Right forelimb (tissue), 1 donor: ENCODE measurements around the gene CD40.

ENCODE experiments used
- DNase-seq: peaks from one replicate; pipeline ENCODE4 v3.0.0-alpha.2; 2018

CD40 gene

DNA sequence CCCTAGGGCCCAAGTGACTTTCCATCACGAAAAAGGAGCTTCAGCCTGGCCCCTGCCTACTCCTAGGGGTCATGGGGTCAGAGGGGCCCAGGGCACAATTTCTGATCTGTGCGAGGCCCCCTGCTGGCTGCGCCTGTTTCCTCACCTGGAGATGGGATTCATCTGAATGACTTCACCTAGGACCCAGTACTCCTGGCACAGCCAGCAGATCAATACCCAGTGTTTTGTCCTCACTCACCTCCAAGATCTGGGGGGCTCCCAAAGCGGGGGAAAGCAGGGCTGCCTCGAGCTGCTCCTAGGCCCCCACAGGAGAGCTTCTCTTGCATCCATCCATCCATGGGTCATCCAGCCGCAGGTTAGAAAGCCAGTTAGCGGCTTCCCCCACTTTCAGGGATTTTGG is 33.8 kb downstream of the CD40 start:
- DNase-seq: no peak

DNA sequence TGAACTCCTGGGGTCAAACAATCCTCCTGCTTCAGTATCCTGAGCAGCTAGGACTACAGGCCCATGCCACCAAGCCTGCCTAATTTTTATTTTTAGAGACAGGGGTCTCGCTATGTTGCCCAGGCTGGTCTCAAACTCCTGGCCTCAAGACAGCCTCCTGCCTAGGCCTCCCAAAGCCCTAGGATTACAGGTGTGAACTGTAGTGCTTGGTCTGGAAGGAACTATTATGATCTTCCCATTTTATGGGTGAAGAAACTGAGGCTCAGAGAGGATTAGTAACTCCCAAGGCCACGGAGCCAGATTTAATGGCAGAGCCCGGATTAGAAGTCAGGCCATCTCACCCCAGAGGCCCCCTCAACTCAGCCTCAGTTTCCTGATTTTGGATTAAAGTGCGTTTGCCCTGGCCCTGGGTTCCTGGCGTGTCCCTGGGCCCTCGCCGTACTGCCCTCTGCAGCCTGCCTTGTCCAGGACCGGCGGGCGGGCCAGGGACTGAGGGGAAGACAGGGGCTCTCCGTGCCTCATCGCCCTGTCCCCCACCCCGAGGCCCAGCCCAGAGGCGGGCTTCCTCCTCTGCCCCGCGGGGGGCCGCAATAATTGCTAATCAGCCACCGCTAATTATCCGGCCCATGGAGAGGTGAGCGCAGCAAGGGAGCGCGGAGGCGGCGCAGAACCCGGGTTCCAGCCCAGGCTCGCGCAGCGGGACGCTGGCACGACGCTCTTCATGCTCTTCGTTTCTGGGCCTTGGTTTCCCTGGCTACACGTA is 34.9 kb downstream of the CD40 start:
- no peak for DNase-seq

DNA sequence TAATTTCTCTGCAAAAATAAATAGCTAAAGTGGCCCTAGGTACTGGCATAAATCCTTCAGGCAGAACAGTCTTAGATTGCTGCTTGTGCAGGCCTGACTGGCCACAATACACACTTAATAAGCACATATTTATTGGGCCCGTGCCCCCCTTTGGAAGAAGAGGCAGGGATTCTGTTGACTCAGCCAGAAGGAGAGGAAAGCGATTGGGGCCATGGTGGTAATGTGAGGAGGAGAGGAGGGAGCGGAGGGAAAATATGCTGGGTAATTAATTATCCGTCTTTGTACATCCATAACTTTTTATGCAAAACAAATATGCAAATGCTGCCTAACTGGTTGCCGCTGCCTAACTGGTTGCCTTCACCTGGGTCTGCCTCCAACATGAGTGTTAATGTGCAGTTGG is 36.2 kb downstream of the CD40 start:
- no peak for DNase-seq

DNA sequence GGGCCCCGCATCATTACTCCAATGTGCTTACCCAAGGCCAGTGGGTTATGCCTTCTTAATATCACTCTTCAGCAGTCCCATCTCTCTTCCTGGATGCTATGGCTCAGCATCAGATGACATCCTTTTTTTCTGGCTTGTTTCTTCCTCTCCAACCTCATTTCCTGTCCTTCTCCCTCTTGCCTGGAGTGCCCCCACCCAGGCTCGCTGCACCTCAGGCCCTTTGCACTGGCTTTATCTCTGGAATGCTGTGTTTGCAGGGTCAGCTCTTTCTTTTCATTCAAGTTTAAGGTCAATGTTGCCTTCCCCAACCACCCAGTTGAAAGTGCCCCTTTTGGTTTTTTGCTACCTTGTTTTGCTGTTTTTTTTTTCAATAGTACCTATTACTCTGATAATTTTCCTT is 36.7 kb downstream of the CD40 start:
- no peak for DNase-seq

DNA sequence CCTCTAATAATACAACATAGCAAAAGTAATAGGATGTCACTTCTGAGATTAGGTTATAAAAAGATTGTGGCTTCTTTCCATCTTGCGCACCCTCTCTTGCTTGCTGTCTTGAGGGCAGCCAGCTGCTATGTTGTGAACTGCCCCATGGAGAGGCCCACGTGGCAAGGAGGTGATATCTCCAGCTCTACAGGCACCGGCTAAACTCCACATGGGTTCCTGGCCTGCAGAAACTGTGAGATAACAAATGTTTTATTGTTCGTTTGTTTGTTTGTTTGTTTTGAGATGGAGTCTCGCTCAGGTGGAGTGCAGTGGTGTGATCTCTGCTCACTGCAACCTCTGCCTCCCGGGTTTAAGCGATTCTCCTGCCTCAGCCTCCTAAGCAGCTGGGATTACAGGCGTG is 38.0 kb downstream of the CD40 start:
- DNase-seq: no peak

DNA sequence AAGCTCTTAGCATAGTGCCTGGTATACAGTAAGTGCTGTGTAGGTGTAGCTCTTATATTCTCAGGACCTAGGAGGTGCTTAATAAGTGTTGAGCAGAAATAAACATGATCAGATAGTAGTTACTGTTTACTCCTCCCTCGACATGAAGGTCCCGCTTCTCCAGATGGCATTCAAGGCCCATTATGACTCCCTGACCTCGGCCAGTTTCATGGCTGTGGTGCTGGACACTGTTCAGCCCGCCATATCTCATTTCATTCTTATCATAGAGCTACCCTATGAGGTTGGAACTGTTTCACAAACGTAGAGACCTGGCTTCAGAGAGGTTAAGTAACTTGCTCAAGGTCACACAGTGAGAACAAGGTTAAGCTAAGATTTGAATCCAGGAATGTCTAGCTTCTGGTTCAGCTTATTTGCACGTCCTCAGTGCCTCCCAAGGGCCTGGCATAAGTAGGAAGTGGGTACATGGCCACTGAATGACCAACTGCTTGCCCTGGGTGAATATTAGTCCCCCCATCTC is 39.0 kb downstream of the CD40 start:
- DNase-seq: no peak

DNA sequence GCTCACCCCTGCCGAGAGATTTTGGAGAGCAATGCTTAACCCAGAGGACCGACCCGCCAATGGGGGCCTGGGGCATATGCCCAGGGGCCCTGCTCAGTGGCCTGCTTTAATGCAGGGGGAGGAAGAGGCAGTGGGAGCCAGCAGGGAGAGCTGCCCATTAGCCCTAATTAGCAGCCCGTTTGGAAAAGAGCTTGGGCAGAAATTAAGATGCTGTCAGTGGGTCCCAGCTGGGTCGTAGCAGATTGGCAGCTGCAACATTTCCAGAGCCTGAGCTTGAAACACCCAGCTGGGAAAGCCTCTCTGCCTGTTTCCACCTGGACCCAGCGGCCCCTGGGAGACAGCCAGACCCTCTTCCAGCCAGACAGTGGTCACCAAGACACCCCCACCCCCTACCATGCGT is 39.5 kb downstream of the CD40 start:
- no peak for DNase-seq

DNA sequence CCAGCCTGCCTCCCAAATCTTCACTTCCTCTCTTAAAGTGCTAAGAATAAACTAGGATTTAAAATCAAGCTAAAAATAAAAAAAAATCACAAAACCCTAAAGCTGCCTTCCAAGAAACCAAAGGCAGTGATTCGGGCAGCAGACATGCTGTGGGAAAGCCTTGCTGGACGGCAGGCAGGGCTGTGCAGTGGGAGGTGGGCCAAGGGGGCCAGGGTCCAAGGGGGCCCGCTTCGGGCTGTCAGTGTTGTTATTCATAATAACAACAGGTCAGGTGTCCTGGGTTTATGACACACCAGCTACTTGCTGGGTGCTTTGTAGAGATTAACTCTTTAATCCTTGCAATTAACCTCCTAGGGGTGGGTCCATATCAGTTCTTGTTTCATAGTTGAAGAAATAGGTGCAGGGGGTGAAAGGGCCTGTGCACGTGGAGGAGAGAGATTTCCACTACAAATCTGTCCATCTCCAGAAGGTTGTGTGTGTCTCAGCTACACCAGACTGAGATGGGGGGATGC is 40.4 kb downstream of the CD40 start:
- DNase-seq: no peak

DNA sequence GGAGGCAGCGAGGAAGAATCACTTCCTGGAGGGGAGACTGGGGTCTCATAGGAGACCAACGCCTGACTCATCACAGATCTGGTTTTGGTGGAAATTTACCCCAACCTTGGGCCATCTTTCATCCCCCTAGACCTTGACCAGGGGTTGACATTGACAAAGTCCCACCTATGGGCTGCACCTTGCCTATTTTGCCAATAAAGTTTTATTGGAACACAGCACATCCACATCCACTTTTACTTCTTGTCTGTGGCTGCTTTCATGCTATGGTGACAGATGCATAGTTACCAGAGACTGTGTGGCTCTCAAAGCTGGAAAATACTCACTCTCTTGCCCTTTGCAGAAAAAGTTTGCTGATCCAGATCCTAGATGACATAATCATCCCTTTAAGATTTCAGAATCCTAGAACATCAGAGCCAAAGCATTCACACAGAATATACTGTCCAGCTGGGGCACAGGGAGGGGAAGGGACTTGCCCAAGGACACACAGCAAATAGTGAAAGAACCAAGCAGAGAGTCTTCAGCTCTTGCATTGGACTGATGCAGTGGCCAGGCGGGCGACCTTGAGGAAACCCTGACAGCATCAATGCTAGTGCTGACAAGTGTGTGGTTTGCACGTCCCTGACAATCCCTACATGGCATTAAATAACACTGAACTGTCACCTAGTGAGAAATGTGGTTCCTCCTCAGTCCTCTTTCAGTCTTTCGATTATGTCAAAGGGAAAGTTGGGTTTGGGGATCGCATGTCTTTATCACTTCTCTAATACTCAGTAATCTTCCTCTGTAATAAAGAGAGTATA is 41.2 kb downstream of the CD40 start:
- no peak for DNase-seq

DNA sequence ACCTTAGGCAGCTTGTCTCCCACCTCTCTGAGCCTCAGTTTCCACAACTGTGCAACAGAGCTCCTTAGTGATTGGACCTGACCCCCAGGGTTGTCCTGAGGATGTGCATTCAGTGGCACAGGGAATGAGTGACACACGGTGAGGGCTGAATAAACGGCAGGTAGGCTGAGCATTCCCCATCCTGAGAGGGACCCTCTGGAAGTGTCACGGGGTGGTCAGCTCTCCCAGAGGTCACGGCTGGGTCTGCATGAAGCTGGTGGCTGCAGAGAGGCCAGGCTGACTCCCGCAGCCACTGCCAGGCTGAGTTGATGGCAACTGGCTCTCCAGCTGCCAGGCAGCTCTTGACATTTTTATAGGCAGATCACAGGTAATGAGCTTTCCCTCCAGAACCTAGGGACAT is 42.5 kb downstream of the CD40 start:
- DNase-seq: no peak

DNA sequence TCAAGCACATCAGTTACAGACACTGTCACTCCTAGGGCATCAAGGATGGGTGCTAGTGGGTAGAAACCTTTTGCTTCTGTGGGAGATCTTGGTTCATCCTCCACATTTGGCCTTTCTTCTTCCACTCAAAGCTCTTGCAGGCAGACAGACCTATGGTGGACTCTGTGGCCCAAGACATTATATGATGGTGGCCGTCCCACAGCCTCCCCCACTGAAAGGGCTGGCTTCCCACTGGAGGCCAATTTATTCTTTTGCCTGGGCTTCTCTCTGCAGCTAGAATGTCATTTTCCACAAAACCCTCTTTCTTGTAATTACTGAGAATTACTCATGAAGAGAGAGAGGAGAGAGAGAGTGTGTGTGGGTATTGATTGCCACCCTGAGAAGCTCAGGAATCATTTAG is 43.8 kb downstream of the CD40 start:
- no peak for DNase-seq

DNA sequence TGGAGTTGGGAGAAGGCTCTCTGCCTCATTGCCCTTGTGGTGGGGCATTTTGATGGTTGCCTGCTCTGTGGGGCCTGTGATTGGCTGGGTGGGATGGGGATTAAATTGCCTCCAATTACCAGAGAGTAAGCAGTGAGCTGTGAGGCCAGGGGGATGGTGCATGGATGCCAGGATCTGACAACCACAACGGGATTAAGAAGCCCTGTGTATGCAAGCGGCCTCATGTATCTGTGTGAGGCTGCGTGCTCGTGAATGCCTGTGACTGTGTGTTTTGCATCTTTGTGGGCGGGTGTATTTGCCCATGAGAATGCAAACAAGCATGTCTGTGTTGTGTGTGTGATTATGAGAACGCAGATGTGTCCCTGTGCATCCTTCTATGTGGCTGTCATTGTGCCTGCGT is 46.1 kb downstream of the CD40 start:
- no peak for DNase-seq

DNA sequence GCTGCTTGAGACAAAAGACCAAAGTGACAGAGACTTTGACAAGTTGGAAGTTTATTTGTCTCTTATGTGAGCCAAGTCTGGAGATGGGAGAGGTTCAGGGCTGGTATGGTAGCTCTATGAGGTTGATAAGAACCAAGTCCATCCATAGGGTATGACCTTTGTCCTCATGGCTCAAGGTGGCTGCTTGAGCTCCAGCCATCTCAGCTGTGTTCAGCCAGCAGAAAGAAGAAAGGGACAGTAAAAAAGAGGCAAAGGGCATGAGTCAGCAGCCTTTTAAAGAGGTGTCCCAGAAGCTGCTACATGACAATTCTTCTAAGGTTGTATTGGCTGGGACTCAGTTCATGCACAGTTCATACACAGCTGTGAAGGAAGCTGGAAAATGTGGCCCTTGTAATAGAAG is 49.0 kb downstream of the CD40 start:
- DNase-seq: no peak

DNA sequence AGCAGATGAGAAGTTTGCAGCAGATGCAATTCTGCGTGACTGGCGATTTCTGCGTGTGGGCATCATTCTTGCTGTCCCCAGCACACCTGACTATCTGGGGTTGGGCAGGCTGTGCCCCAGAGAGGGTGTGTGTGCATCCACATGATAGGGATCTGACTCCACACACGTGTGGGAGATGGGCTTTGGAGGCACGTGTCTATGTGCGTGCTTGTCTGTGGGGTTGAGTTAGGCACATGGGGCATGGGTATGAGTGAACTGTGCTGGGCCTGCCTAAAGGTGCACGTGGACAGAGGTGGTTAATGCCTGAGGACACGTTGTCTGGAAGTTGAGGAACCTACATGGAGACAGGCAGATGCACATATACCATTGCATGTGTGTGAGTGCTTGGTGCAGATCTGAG is 50.3 kb downstream of the CD40 start:
- no peak for DNase-seq

DNA sequence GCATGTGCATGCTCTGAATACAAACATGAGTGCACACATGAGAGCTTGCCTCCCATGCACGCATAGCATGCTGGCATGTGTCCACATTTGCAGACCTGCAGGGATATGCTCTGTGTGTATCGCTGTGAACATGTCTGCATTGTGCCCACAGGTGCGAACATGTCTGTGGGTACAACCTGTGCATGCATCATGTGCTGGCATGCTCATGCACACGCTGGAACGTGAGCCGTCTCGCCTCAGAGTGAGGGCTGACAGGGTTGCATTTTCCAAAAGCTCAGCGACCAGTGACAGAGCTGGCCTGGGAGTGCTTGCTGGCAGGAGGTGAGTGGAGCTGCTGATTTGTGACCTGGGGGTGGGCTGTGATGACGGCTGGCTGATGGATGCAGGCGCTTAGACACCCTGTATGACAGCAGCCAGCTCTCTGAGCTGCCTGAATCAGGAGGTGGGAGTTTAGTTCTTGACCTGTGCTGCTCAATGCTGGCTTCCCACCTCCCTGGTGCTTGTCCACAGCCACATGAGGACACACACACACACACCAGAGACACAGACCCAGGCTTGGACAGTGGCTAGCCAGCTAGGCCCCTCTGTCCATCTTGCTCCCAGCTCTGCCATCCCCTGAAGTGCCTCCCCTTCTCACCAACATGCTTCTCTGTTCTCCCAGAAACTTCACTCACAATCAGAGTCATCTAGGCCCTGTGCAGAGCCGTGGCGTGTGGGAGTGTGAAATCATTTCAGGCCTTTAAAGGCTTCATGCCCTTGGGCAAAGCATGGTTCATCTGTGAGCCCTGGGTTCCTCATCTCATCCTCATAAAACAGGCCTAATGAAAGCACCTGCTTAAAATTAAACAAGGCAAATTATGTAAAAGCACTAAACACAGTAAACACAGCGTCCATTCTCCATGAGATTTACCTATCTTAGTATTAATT is 51.4 kb downstream of the CD40 start:
- DNase-seq: no peak

DNA sequence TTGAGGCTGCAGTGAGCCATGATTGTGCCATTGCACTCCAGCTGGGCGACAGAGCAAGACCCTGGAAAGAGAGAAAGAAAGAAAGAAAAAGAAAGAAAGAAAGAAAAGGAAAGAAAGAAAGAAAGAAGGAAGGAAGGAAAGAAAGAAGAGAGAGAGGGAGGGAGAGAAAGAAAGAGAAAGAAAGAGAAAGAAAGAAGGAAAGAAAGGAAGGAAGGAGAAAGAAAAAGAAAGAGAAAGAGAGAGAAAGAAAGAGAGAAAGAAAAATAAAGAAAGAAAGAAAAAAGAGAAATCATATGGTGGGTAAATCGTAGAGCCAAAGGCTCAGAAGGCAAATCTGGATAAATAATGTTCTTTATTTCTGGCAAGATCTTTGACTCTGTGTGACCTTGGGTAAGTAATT is 53.4 kb downstream of the CD40 start:
- no peak for DNase-seq

DNA sequence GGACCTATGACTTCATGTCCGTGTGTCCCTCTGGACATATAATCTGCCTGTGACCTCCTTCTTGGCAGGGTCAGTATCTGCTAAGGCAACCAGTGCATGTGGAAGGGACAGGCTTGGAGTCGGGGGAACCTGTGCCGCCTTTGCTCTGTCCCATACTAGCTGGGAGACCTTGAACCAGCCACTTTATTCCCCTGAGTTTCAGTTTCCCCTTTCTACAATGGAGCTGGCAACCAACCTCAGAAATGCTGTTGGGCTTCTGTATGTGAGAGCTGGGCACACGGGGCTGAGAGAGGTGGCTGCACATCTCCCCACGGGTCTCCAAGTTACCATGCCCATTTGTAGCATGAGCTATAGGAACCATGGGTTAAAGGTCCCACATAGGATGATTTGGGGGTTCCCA is 53.8 kb downstream of the CD40 start:
- no peak for DNase-seq

DNA sequence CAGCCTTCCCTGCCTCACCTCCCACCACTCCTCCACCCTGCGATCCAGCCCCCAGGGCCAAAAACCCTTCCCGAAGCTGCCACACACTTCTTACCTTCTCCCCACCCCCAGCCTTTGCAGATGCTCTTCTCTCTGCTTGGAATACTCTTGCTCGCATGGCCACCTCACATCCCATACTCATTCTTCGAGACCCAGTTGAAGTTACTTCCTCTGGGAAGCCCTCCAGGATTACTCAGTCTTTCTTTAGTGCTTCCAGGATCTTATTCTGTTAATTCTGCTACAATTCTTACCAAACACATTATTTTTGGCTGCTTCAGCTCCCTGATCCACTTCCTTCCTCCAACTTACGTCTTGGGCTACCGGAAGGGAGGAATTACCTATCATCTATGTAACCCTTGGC is 54.3 kb downstream of the CD40 start:
- no peak for DNase-seq

DNA sequence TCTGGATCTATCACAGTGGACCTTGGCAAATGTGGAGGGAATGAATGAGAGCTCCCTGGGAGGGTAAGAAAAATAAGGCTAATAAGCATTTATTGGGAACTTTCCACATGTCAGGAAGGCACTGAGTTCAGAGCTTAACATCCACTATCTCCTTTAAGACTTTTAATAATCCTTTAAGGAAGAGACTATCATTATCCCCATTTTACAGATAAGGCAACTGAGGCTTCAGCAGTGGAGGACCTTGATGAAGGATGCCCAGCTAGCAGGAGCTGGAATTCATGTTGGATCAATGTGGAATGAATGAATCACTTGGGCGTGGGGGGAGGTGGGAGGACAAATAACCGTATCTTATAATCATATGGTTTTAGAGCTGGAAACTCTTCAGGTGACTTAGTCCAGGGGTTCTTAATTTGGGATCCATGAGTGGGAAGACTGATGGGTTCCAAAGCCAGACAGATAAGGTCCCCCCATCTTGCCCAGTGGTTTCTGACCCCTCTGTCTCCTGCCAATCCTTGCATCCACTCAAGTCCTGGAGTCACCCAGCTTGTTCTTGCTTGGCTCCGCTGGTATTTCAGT is 54.9 kb downstream of the CD40 start:
- no peak for DNase-seq

DNA sequence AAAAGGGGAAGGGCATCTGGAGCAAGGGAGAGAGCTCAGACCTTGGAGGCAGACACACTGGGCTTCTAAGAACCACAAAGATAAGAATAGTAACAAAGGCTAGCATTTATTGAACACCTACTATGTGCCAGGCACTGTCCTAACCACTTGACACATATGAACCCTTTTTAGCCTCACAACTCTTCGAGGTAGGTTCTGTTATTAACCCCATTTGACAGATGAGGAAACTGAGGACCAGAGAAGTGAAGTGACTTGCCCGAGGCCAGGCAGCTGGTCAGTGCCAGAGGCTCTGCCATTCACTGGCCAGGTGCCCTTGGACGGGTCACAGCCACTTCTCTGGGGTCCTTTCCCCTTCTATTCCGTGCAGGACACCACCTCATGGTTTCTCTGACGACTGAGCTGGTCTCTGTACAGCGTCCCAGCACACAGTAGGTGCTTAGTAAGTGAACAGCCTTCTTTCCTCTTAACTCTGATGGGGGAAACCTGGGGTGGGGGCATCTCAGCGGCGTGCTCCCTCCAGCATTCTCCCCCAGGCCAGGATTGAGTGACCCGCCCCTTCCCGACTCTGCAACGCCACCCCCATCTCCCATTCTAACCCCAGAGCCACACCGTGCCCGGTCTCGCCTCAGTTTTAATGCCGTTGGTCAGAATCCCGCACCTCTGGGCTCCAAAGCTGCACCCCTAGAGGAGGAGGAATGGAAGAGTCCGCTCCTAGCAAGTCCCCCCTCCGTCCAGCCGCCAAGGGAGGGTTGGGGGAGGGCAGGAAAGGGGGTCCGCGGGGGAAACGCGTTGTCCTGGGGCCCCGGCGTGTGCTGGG is 55.7 kb downstream of the CD40 start:
- DNase-seq: no peak

DNA sequence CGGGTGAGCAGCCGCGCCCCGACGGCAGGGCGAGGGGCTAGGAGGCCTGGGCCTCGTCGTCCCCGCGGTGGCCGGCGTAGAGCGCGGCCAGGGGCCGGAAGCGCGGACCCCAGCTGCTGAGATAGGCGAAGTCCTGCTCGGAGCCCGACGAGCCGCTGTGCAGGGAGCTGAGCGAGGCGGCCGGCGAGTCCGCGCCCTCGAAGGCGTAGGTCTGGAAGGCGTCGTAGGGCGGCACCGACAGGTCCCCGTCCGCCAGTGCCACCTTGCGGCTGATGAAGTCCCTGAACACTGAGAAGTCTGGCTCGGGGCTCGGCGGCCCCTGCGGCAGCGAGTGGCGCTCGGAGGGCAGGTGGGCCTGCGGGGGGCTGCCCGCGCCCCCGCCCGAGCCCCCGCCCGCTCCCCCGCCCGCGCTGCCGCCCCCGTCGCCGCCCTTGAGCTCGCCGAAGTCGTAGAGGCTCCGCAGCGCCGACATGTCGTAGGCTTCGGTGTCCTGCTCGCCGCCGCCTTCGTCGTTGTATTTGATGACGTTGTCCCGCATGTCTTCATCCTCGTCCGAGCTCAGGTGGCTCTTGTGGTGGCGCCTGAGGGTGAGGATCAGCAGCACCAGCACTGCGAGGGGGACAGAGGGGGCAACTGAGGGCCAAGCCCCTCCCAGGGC is 56.5 kb downstream of the CD40 start:
- peak; percentile 66 for DNase-seq
